Mesodermal cell (in vitro differentiated cells): Measurements from ENCODE around the gene GPX2.

Source experiments
- H3K27ac ChIP-seq: 2 replicates; pipeline ENCODE4 v1.7.0; 2013; ENCODE audit warnings: mild to moderate bottlenecking, low read depth, low read length, moderate library complexity; ENCODE audit not compliant: severe bottlenecking
- H3K36me3 ChIP-seq: 2 replicates; pipeline ENCODE4 v1.7.1; 2013; ENCODE audit warnings: mild to moderate bottlenecking, low read length, moderate library complexity; ENCODE audit not compliant: control insufficient read depth, insufficient read depth
- H3K4me1 ChIP-seq: one replicate; pipeline ENCODE4 v1.7.1; 2013; ENCODE audit warnings: mild to moderate bottlenecking, low read length; ENCODE audit not compliant: insufficient read depth, control insufficient read depth, poor library complexity, severe bottlenecking
- H3K4me3 ChIP-seq: 2 replicates; pipeline ENCODE4 v1.7.0; 2013; ENCODE audit warnings: low read length, control low read depth, mild to moderate bottlenecking; ENCODE audit not compliant: insufficient read depth, poor library complexity, severe bottlenecking; ENCODE audit errors: extremely low read depth
- H3K9me3 ChIP-seq: 2 replicates; pipeline ENCODE4 v1.7.1; 2013; ENCODE audit warnings: mild to moderate bottlenecking, low read length, moderate library complexity; ENCODE audit not compliant: control insufficient read depth
- WGBS, 2 experiments: methylation state at CpG; one replicate each; pipeline ENCODE4 v1.1.5; 2013; ENCODE audit warnings: missing lambda C conversion rate in 2 of 2; ENCODE audit not compliant: insufficient coverage in 2 of 2; 5-methylcytosine and 5-hydroxymethylcytosine counted together

GPX2 gene

DNA sequence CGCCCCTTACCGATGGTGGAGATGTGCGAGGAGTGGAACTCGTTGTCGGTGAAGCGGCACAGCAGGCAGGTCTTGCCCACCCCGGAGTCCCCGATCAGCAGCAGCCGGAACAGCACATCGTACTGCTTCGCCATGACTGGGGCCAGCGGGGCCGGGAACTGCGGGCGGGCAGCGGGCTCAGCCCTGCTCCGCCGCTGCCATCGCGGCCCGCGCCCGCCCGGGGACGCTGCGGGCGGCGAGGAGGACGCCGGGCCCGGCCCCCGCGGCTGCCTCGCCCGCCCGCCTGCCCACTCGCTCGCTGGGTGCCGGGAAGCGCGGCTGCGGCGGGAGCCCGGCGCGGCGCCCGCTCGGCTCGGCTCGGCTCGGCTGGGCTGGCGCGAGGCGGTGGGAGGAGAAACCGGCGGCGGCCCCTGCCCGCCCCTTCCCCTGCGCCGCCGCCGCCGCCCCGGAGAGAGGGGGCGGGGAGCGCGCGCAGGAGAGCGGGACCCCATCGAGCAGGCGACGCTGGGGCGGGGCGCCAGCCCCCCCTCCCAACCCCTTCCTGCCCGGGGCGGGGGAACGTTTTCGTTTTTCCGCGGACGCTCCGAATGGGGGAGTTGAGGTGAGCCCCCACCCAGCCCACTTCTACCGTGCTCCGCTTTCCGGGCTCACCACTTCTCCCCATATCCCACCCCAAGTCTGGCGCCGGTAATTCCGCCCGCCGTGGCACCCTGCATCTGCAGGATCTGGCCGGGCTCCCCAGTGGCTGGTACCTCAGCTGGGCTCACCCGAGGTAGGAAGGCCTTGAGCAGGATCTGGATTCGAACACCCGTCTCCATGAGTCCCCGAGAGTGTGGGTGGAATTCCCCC, 29.6 kb upstream of the GPX2 start, which contains the start of gene RAB15:
TSS of gene RAB15 (minus strand) at position 394 of the 849 bp plus-strand sequence. CDS start at position 134, 260 bp downstream.
- H3K4me1 ChIP-seq = peaks cover 18% of the 10 kb centered on the region
- H3K9me3 ChIP-seq = no peaks in the 10 kb centered on the region
- H3K27ac ChIP-seq = no peak within 1 kb of the TSS
- no peaks in the 10 kb centered on the region for H3K36me3 ChIP-seq
- H3K4me3 ChIP-seq = peak within 1 kb of the TSS; percentile 60
- WGBS, 2 experiments = 3 to 4% methylated on average over 42 to 60 of the region's 96 CpGs

DNA sequence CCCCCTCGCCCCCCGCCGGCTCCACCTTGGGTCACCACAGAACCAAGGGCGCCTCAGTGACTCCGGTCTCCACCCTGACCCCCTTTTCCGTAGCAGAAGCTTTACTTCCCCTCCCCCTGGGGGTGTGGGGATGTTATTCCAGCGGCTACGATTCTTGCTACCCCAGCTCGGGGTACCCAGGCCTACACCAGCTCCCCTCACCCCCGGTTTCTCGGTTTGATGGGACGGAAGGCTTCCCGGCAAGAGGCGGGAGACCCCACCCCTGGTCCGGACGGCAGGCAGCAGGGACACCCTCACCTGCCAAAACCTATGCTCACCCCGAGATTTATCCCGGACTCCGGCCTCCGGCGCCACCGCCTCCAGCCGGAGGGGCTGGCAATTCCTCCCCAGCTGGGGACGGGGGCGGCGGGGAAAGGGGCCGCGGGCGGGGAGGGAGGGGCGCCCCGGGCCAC, 29.0 kb upstream of the GPX2 start:
- WGBS, 2 experiments = 0 to 1% methylated on average over 12 to 17 of the region's 31 CpGs
- H3K9me3 ChIP-seq = no peaks in the 10 kb centered on the region
- H3K4me3 ChIP-seq = peak overlapping the region; percentile 60
- no peaks in the 10 kb centered on the region for H3K36me3 ChIP-seq
- no peak overlapping the region for H3K27ac ChIP-seq
- peaks cover 18% of the 10 kb centered on the region for H3K4me1 ChIP-seq

GRCh38 chr14:64970776-64971477, 28.4 kb upstream of the GPX2 start:
- peak overlapping the region; percentile 60 for H3K4me3 ChIP-seq
- no peaks in the 10 kb centered on the region for H3K36me3 ChIP-seq
- H3K4me1 ChIP-seq = peaks cover 18% of the 10 kb centered on the region
- 38 to 60% methylated on average over 6 to 7 of the region's 8 CpGs for WGBS, 2 experiments
- no peaks in the 10 kb centered on the region for H3K9me3 ChIP-seq
- no peak overlapping the region for H3K27ac ChIP-seq

DNA sequence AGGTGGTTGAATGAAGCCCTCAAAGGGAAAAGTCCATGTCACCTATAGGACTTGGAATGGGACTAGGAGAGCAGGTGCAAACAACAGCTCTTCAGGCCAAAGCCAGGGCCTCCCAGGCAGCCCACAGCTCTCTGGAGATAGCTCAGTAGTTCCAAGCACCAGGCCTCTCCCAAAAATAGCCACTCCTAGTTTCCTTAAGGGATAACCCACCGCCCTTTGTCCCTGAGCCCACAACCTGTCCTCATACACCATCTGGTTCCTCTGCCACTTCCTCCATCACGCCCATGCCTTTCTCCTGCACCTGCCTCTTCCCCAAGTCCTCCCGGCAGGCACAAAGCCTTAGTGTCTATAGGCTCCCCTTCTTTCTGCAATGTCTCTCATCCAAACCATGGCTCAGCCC, 27.5 kb upstream of the GPX2 start:
- Histone ChIP-seq H3K9me3 (no peaks in the 10 kb centered on the region), H3K4me1 (peaks cover 18% of the 10 kb centered on the region), H3K4me3 (no peak overlapping the region), H3K27ac (no peak overlapping the region), H3K36me3 (no peaks in the 10 kb centered on the region)
- 89 to 96% methylated on average over 3 of the region's 3 CpGs for WGBS, 2 experiments

GRCh38 chr14:64968651-64969050, 26.1 kb upstream of the GPX2 start:
- Histone ChIP-seq H3K4me1 (peaks cover 18% of the 10 kb centered on the region), H3K27ac (no peak overlapping the region), H3K4me3 (no peak overlapping the region), H3K36me3 (no peaks in the 10 kb centered on the region), H3K9me3 (no peaks in the 10 kb centered on the region)
- WGBS, 2 experiments = 54 to 57% methylated on average over 3 to 4 of the region's 6 CpGs

- Histone ChIP-seq H3K9me3 (no peaks in the 10 kb centered on the region), H3K4me3 (no peak overlapping the region), H3K4me1 (peaks cover 18% of the 10 kb centered on the region), H3K36me3 (no peaks in the 10 kb centered on the region), H3K27ac (no peak overlapping the region)
- WGBS, 2 experiments = 77% methylated on average over 7 of the region's 7 CpGs
Measured at GRCh38 chr14:64968167-64968566, 25.6 kb upstream of the GPX2 start.

DNA sequence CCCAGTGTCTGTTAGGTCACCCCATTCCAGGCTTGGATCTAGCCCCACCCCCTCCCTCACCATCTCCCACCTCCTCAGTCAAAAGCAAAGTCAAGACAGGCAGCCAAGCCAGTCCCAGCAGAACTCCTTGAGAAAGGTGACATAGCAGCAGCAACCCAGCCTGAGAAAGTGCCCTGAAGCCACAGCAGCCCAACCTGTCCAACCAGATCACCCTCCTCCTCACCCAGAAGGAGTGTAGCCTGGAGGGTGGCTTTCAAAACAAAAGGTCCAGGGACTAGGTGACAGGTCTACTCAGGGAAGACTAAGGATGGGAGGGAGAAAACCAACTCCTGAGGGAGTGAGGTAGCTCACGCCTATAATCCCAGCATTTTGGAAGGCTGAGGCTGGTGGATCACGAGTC, 24.4 kb upstream of the GPX2 start:
- Histone ChIP-seq H3K4me3 (no peak overlapping the region), H3K36me3 (no peaks in the 10 kb centered on the region), H3K27ac (no peak overlapping the region), H3K4me1 (peaks cover 18% of the 10 kb centered on the region), H3K9me3 (no peaks in the 10 kb centered on the region)
- WGBS, 2 experiments = 60% methylated on average over 2 of the region's 2 CpGs; no CpG with 5 or more reads in 1 of the 2 experiments

DNA sequence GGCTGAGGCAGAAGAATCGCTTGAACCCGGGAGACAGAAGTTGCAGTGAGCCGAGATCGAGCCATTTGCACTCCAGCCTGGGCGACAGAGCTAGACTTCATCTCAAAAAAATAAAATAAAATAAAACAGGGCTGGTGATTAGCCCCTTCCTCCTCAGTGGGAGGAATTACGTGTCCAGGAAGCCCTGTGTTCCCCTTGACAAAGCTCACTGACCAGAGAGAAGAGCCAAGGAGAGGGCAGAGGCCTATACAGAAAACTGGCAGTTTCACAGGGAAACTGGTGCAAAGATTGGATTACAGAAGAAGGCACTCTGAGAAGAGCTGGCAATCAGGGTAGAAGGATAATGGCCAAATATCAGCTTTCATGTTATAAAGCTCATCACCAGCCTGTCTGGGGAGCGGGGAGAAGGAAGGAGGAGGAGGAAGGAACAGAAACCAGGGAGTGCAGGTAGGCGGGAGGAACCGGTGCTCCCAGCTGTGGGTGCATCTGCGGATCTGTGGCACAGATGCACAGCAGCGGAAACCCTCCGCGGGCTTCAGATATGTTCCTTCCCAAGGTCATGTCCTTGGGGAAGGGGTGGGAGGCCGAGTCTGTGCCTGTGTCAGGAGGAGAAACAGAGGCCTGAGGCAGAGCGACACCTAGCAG, 22.9 kb upstream of the GPX2 start:
- 91 to 92% methylated on average over 11 to 14 of the region's 15 CpGs for WGBS, 2 experiments
- no peak overlapping the region for H3K4me3 ChIP-seq
- H3K9me3 ChIP-seq = no peaks in the 10 kb centered on the region
- peaks cover 13% of the 10 kb centered on the region for H3K4me1 ChIP-seq
- no peaks in the 10 kb centered on the region for H3K36me3 ChIP-seq
- H3K27ac ChIP-seq = no peak overlapping the region

GRCh38 chr14:64963611-64964010, 21.1 kb upstream of the GPX2 start:
- no peak overlapping the region for H3K27ac ChIP-seq
- H3K4me1 ChIP-seq = peaks cover 9% of the 10 kb centered on the region
- peaks cover 3% of the 10 kb centered on the region for H3K36me3 ChIP-seq
- H3K9me3 ChIP-seq = no peaks in the 10 kb centered on the region
- no peak overlapping the region for H3K4me3 ChIP-seq
- 83% methylated on average over 1 of the region's 1 CpG; no CpG with 5 or more reads in 1 of the 2 experiments for WGBS, 2 experiments

GRCh38 chr14:64960762-64961276, 18.3 kb upstream of the GPX2 start:
- WGBS, 2 experiments = 76 to 100% methylated on average over 1 to 3 of the region's 5 CpGs
- Histone ChIP-seq H3K36me3 (peaks cover 3% of the 10 kb centered on the region), H3K9me3 (no peaks in the 10 kb centered on the region), H3K4me3 (no peak overlapping the region), H3K4me1 (peaks cover 4% of the 10 kb centered on the region), H3K27ac (no peak overlapping the region)
